Body of pancreas (tissue), 4 donors: Measurements from ENCODE around the gene SMIM17. TPM values are rescaled to one million over a fixed set of nuclear protein-coding genes. Genes with fewer than 3 reads are reported as not detected.

ENCODE experiments used
- ATAC-seq: fragments of 150-250 bp; one replicate; pipeline ENCODE4 v1.9.1; 2016
- DNase-seq, 4 donors: peaks; one replicate each; pipeline ENCODE4 v3.0.0-alpha.2; 2019
- H3K27ac ChIP-seq, 4 donors: fragments of 200-600 bp; sonication (generic); 1 replicate in 3 of 4; 2 replicates in 1 of 4; pipeline versions ENCODE4 v1.5.1 to v1.6.1; 2016 to 2019; ENCODE audit warnings: mild to moderate bottlenecking in 1 of 4, mixed read lengths in 1 of 4, moderate library complexity in 1 of 4
- H3K27me3 ChIP-seq, 2 donors: fragments of 200-600 bp; sonication (generic); one replicate each; pipeline ENCODE4 v1.6.0; 2016; ENCODE audit warnings: mild to moderate bottlenecking in 1 of 2
- H3K36me3 ChIP-seq, 2 donors: fragments of 200-600 bp; sonication (generic); replicated peaks in 1 of 2; 2 replicates each; pipeline ENCODE4 v1.5.1; 2016; ENCODE audit warnings: low read depth in 2 of 2; ENCODE audit not compliant: insufficient read depth in 1 of 2
- H3K4me1 ChIP-seq: fragments of 200-600 bp; sonication (generic); one replicate; pipeline ENCODE4 v1.6.0; 2016
- H3K4me3 ChIP-seq, 2 donors: fragments of 200-600 bp; sonication (generic); 1 replicate in 1 of 2; 2 replicates in 1 of 2; pipeline ENCODE4 v1.5.1; 2016 to 2019
- H3K9me3 ChIP-seq, 3 donors: fragments of 200-600 bp; sonication (generic); 1 replicate in 2 of 3; 2 replicates in 1 of 3; pipeline ENCODE4 v1.5.1; 2016
- POLR2A ChIP-seq, 3 donors: fragments of 450-650 bp; IDR thresholded peaks; one replicate each; pipeline ENCODE4 v1.6.1; 2016; ENCODE audit warnings: antibody characterized with exemption in 3 of 3, mild to moderate bottlenecking in 2 of 3
- WGBS, 2 donors: methylation state at CpG; one replicate each; pipeline ENCODE4 v1.1.5; 2017; 5-methylcytosine and 5-hydroxymethylcytosine counted together
- intact Hi-C: fragments of 100-400 bp; cut with DNase I; formaldehyde crosslinking; loops from one replicate; pipeline ENCODE4 v1.15.1; 2023
- total RNA-seq, 2 donors: library from RNA; depleted of rRNA; stranded (reverse); fragments of >200 nt; gene quantifications; one replicate each; pipeline ENCODE4 v1.1.0, GENCODE V29; 2016
- TF ChIP-seq, protein P1 (sequence below), 7 experiments: fragments of 450-650 bp in 4 of 7; fragments of 200-600 bp in 3 of 7; sonication (generic) in 3 of 7; IDR thresholded peaks; one replicate each; pipeline ENCODE4 v1.5.1; 2016 to 2019; ENCODE audit warnings: antibody characterized with exemption in 7 of 7

SMIM17 gene
- total RNA-seq, 2 donors from 2014 or later: not detected

DNA sequence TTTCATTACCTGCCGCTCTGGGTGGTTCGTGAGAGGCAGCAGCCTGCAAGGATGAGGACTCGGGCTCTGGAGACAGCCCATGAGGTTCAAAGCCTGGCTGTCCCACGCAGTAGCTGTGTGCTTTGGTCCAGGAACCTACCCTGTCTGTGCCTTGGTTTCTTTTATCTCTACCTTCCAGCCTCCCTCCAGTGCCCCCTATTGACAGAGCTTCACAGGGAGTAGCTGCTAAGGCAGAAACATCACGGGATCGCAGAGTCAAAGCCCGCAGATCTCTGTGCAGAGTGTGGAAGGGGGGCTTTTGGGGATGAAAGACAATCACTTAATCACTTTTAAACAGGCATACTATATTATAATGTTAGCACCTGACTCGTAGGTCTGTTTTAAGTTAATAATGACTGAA lies 31.7 kb upstream of the SMIM17 start:
- Histone ChIP-seq H3K36me3 (no peaks in the 10 kb centered on the region), H3K27me3 (no peaks in the 10 kb centered on the region), H3K4me1 (no peaks in the 10 kb centered on the region), H3K4me3 (no peak overlapping the region), H3K27ac (peak overlapping the region in 1 of 4 donors; percentile 19), H3K9me3 (peaks cover 0 to 17% (median 0%) of the 10 kb centered on the region in 3 donors)
- TF ChIP-seq POLR2A (IDR thresholded peaks at IDR 0.05): no peak
- TF ChIP-seq, protein P1, sequence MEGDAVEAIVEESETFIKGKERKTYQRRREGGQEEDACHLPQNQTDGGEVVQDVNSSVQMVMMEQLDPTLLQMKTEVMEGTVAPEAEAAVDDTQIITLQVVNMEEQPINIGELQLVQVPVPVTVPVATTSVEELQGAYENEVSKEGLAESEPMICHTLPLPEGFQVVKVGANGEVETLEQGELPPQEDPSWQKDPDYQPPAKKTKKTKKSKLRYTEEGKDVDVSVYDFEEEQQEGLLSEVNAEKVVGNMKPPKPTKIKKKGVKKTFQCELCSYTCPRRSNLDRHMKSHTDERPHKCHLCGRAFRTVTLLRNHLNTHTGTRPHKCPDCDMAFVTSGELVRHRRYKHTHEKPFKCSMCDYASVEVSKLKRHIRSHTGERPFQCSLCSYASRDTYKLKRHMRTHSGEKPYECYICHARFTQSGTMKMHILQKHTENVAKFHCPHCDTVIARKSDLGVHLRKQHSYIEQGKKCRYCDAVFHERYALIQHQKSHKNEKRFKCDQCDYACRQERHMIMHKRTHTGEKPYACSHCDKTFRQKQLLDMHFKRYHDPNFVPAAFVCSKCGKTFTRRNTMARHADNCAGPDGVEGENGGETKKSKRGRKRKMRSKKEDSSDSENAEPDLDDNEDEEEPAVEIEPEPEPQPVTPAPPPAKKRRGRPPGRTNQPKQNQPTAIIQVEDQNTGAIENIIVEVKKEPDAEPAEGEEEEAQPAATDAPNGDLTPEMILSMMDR (IDR thresholded peaks at IDR 0.05): no peak
- ATAC-seq (no peak), DNase-seq (no peak)
- intact Hi-C loops: no loop called here
- WGBS, 2 donors: 44 to 53% methylated on average over 8 of the region's 8 CpGs

DNA sequence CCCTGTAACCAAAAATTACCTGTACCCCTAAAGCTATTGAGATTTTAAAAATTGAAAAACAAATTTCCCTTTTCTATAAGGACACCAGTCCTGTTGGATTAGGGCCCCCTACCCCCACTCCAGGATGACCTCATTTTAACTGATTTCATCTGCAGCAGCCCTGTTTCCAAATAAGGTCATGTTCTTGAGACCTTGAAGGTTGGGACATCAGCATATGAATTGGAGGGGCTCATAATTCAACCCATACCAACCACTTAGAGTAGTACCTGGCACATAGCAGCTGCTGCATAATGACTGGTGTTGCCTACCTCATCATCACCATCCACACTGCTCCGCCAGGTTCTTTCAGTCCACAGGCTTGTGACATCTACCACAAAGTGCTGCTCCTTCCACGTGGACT lies 30.2 kb upstream of the SMIM17 start:
- no peak overlapping the region for H3K27ac ChIP-seq
- peaks cover 0 to 11% (median 0%) of the 10 kb centered on the region in 3 donors for H3K9me3 ChIP-seq
- H3K36me3 ChIP-seq: no peaks in the 10 kb centered on the region
- no peaks in the 10 kb centered on the region for H3K4me1 ChIP-seq
- ATAC-seq (no peak), DNase-seq (no peak)
- 85 to 100% methylated on average over 2 of the region's 2 CpGs for WGBS, 2 donors
- intact Hi-C loops: no loop called here
- no peak overlapping the region for H3K4me3 ChIP-seq
- no peak for TF ChIP-seq POLR2A (IDR thresholded peaks at IDR 0.05)
- TF ChIP-seq, protein P1 (IDR thresholded peaks at IDR 0.05): no peak
- no peaks in the 10 kb centered on the region for H3K27me3 ChIP-seq

DNA sequence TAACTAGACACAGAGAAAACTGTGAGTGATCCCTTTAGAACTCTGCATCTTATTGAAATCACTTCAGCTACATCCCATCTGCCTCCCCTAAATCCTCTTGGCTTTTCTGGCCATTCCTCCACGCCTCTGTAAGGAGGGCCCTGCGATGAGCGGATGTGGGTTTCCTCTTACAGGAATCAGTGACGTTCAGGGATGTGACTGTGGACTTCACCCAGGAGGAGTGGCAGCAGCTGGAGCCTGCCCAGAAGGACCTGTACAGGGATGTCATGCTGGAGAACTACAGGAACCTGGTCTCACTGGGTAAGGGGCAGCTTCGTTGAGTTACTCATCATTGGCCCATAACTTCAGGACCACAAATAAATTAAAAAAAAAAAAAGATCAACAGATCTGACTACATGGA lies 29.3 kb upstream of the SMIM17 start:
- DNase-seq (no peak), ATAC-seq (no peak)
- intact Hi-C loops: no loop called here
- Histone ChIP-seq H3K27ac (no peak overlapping the region), H3K9me3 (peaks cover 0 to 11% (median 0%) of the 10 kb centered on the region in 3 donors), H3K4me3 (no peak overlapping the region), H3K27me3 (no peaks in the 10 kb centered on the region), H3K4me1 (no peaks in the 10 kb centered on the region), H3K36me3 (no peaks in the 10 kb centered on the region)
- TF ChIP-seq, protein P1 (IDR thresholded peaks at IDR 0.05): no peak
- TF ChIP-seq POLR2A (IDR thresholded peaks at IDR 0.05): no peak
- 87 to 93% methylated on average over 5 of the region's 5 CpGs for WGBS, 2 donors

DNA sequence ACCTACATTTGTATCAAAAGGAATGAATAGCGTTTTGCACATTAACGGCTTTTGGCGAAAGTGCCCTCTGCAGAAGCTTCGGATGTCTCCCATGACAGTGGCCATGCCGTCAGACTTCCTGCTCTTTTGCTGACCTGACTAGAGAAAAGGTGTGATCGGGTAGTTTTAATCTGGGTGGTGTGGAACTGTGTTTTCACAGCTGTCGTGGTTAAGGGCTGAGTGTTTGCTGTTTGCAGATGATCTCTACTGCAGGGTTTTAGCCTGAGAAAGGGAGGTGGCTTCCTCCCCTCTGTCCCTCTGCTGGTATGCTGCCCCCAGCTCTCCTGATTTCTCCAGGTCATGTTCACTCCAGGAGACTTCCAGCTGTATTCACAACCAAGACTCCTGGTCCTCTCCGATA lies 25.4 kb upstream of the SMIM17 start:
- TF ChIP-seq, protein P1 (IDR thresholded peaks at IDR 0.05): no peak
- TF ChIP-seq POLR2A (IDR thresholded peaks at IDR 0.05): no peak
- Histone ChIP-seq H3K9me3 (peaks cover 0 to 27% (median 0%) of the 10 kb centered on the region in 3 donors), H3K36me3 (peaks cover 7 to 9% of the 10 kb centered on the region in 2 donors)

DNA sequence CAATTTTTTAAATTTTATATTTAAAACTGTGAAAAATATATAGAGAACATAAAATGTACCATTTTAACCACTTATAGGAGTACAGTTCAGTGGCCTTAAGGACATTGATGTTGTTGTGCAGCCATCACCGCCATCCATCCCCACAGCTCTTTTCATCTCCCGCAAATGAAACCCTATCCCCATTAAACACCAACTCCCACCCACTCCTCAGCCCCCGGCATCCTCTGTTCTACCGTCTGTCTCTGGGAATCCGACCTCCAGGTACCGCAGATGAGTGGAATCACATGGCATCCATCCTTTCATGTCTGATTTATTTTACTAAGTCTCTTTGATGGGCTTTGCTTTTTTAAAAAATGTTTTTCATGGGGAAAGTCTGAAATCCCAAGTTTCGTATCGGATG lies 23.8 kb upstream of the SMIM17 start:
- ATAC-seq (no peak), DNase-seq (no peak)
- no peaks in the 10 kb centered on the region for H3K27me3 ChIP-seq
- intact Hi-C loops: no loop called here
- peaks cover 0 to 31% (median 0%) of the 10 kb centered on the region in 3 donors for H3K9me3 ChIP-seq
- WGBS, 2 donors: 79 to 81% methylated on average over 8 of the region's 8 CpGs
- peaks cover 7 to 9% of the 10 kb centered on the region in 2 donors for H3K36me3 ChIP-seq
- no peak overlapping the region for H3K4me3 ChIP-seq
- TF ChIP-seq, protein P1 (IDR thresholded peaks at IDR 0.05): no peak
- H3K4me1 ChIP-seq: no peaks in the 10 kb centered on the region
- no peak overlapping the region for H3K27ac ChIP-seq

More for the DNA sequence above, 25.4 kb upstream of the SMIM17 start:
- no peak overlapping the region for H3K4me3 ChIP-seq
- H3K27ac ChIP-seq: no peak overlapping the region
- intact Hi-C loops: no loop called here
- 91 to 92% methylated on average over 8 of the region's 8 CpGs for WGBS, 2 donors
- no peaks in the 10 kb centered on the region for H3K27me3 ChIP-seq
- no peak for ATAC-seq
- no peak for DNase-seq
- H3K4me1 ChIP-seq: no peaks in the 10 kb centered on the region
